Heart left ventricle (tissue), 16 donors: Measurements from ENCODE around the gene CRADD. TPM values are rescaled to one million over a fixed set of nuclear protein-coding genes. Genes with fewer than 3 reads are reported as not detected.
"Not testable (repeated sequence)": the region's sequence is repeated elsewhere in the genome, so short reads cannot be mapped to it uniquely, and the experiment has no call there.

Experiments used
- ATAC-seq, 4 donors: fragments of 200-7000 bp; cut with Tn5 transposase; one replicate each; pipeline ENCODE4 v1.9.1; 2020 to 2022; ENCODE audit warnings: moderate library complexity in 4 of 4, mild to moderate bottlenecking in 3 of 4, moderate number of reproducible peaks in 1 of 4
- DNase-seq, 5 donors: peaks; one replicate each; pipeline ENCODE4 v3.0.0-alpha.2; 2020
- H3K27ac ChIP-seq, 12 donors: fragments of 200-600 bp; sonication (generic) in 4 of 12; one replicate each; pipeline versions ENCODE4 v1.5.0 to v1.8.0; 2016 to 2022; ENCODE audit warnings: mild to moderate bottlenecking in 2 of 12
- H3K27me3 ChIP-seq, 9 donors: fragments of 200-600 bp; sonication (generic) in 2 of 9; one replicate each; pipeline versions ENCODE4 v1.5.1 to v1.8.0; 2016 to 2022; ENCODE audit warnings: mild to moderate bottlenecking in 3 of 9
- H3K36me3 ChIP-seq, 9 donors: fragments of 200-600 bp; sonication (generic) in 2 of 9; one replicate each; pipeline versions ENCODE4 v1.5.0 to v1.8.0; 2018 to 2022; ENCODE audit warnings: mild to moderate bottlenecking in 2 of 9
- H3K4me1 ChIP-seq, 12 donors: fragments of 200-600 bp; sonication (generic) in 4 of 12; one replicate each; pipeline versions ENCODE4 v1.5.0 to v1.8.0; 2016 to 2022; ENCODE audit warnings: mild to moderate bottlenecking in 3 of 12
- H3K4me3 ChIP-seq, 12 donors: fragments of 200-600 bp; sonication (generic) in 4 of 12; one replicate each; pipeline versions ENCODE4 v1.5.0 to v1.8.0; 2017 to 2022; ENCODE audit warnings: mild to moderate bottlenecking in 9 of 12, moderate library complexity in 4 of 12
- H3K9me3 ChIP-seq, 12 donors: fragments of 200-600 bp; sonication (generic) in 4 of 12; one replicate each; pipeline versions ENCODE4 v1.5.0 to v1.8.0; 2016 to 2022; ENCODE audit warnings: mild to moderate bottlenecking in 1 of 12
- CTCF ChIP-seq, 12 donors: fragments of 200-600 bp; sonication (generic) in 4 of 12; IDR thresholded peaks; one replicate each; pipeline versions ENCODE4 v1.5.0 to v1.8.0; 2018 to 2022; ENCODE audit warnings: antibody characterized with exemption in 12 of 12, mild to moderate bottlenecking in 5 of 12
- POLR2A ChIP-seq, 2 donors: fragments of 450-650 bp; IDR thresholded peaks; one replicate each; pipeline ENCODE4 v1.6.1; 2017; ENCODE audit warnings: antibody characterized with exemption in 2 of 2, mild to moderate bottlenecking in 2 of 2, moderate library complexity in 2 of 2
- WGBS, 4 donors: extraction: QIAGEN DNeasy Blood & Tissue Kit in 2 of 4; methylation state at CpG; one replicate each; pipeline versions ENCODE4 v1.1.5 to v1.1.7; 2013 to 2018; 5-methylcytosine and 5-hydroxymethylcytosine counted together
- intact Hi-C, 10 donors: fragments of 100-400 bp; cut with DNase I; formaldehyde crosslinking; loops; one replicate each; pipeline versions ENCODE4 v1.11.1 to v1.14.2; 2022
- polyA plus RNA-seq, 2 donors: library from polyadenylated mRNA; stranded (reverse); fragments of 200-250 nt; gene quantifications; one replicate each; pipeline ENCODE4 v1.2.3, GENCODE V29; 2013
- total RNA-seq, 9 donors: library from RNA; depleted of rRNA in 2 of 9; stranded (reverse); fragments of >200 nt in 2 of 9; fragmentation: NEBNext Ultra II Directional in 3 of 9; extraction: Animal tissue kit (Norgen Biotek cat#: 25700) in 3 of 9; gene quantifications; one replicate each; pipeline versions ENCODE4 v1.1.0 to v1.2.4, GENCODE V29; 2016 to 2023
- donor health status: ischemic (EF 13 %, LVEDD 7.1; RV severe dilation, severe dysfunction).
- donor health status: healthy with polysubstance abuse.
- donor health status: DM: no; HTN: yes; CAD: no.
- donor health status: DM: no; HTN: no; CAD: no.
- donor health status: ischemic (EF 25% LVEDD 6.9; RV normal size, moderate dysfunction).
- donor health status: ischemic (EF 25% LVEDD 5.7; RV mildly dilated, moderate dysfunction).
- donor health status: healthy.
- donor health status: DM: yes; HTN: yes; CAD: no.
- donor health status: ischemic (EF 35%, LVEDD 5.7; RV mildly dilated, moderate dysfunction).
- donor health status: nonischemic (EF 11% LVEDD 7.7; RV severe dilation, severe dysfunction).
- donor health status: DM: yes; HTN: yes; CAD: no.
- donor health status: PGD.
- donor health status: ischemic (EF 29% LVEDD 5.4; RV normal size, mild dysfunction).
- donor health status: nonischemic (EF 23%, LVEDD 6.1; RV moderate dilation, normal function).

The CRADD gene
- total and polyA plus RNA-seq, 11 donors: 11.0 to 100 (median 44.5) TPM

- DNase-seq: no peak
- no peak for ATAC-seq
- peaks cover 0 to 61% (median 22%) of the 10 kb centered on the region in 12 donors for H3K4me1 ChIP-seq
- H3K9me3 ChIP-seq: peaks cover 0 to 28% (median 14%) of the 10 kb centered on the region in 12 donors
- 94 to 99% (median 98%) methylated on average over 2 of the region's 2 CpGs for WGBS, 4 donors
- TF ChIP-seq POLR2A (IDR thresholded peaks at IDR 0.05) (no peak), CTCF (IDR thresholded peaks at IDR 0.05) (no peak)
- no peak overlapping the region for H3K4me3 ChIP-seq
- H3K27ac ChIP-seq: no peak overlapping the region
- no peaks in the 10 kb centered on the region for H3K36me3 ChIP-seq
- H3K27me3 ChIP-seq: no peaks in the 10 kb centered on the region
- intact Hi-C loops: no loop called here
Observed at GRCh38 chr12:93708952-93709351, 31.8 kb downstream of the CRADD start.

- H3K4me1 ChIP-seq: peaks cover 0 to 61% (median 22%) of the 10 kb centered on the region in 12 donors
- WGBS, 4 donors: 96 to 99% (median 97%) methylated on average over 4 of the region's 4 CpGs
- no peak for ATAC-seq
Observed at GRCh38 chr12:93709386-93709785, 32.2 kb downstream of the CRADD start.

GRCh38 chr12:93710574-93710926, 33.4 kb downstream of the CRADD start:
- Histone ChIP-seq H3K4me1 (peaks cover 0 to 58% (median 24%) of the 10 kb centered on the region in 12 donors), H3K36me3 (no peaks in the 10 kb centered on the region), H3K4me3 (no peak overlapping the region), H3K27me3 (no peaks in the 10 kb centered on the region), H3K9me3 (peaks cover 0 to 28% (median 14%) of the 10 kb centered on the region in 12 donors), H3K27ac (peak overlapping the region in 1 of 12 donors; percentile 73)
- TF ChIP-seq CTCF (IDR thresholded peaks at IDR 0.05): no peak
- TF ChIP-seq POLR2A (IDR thresholded peaks at IDR 0.05): no peak
- no peak for ATAC-seq
- intact Hi-C loops: no loop called here
- 97 to 100% (median 99%) methylated on average over 2 of the region's 2 CpGs for WGBS, 4 donors
- no peak for DNase-seq

More at GRCh38 chr12:93709386-93709785, 32.2 kb downstream of the CRADD start:
- H3K9me3 ChIP-seq: peaks cover 0 to 28% (median 14%) of the 10 kb centered on the region in 12 donors
- no peaks in the 10 kb centered on the region for H3K27me3 ChIP-seq
- no peak overlapping the region for H3K27ac ChIP-seq
- intact Hi-C loops: no loop called here
- no peak overlapping the region for H3K4me3 ChIP-seq
- TF ChIP-seq CTCF (IDR thresholded peaks at IDR 0.05) (no peak), POLR2A (IDR thresholded peaks at IDR 0.05) (no peak)
- H3K36me3 ChIP-seq: no peaks in the 10 kb centered on the region
- DNase-seq: no peak

GRCh38 chr12:93711502-93711901, 34.3 kb downstream of the CRADD start:
- H3K27me3 ChIP-seq, intact Hi-C loops, H3K36me3 ChIP-seq, H3K4me3 ChIP-seq, DNase-seq: not testable (repeated sequence)
- peak in 1 of 4 donors; percentile 18 for ATAC-seq
- H3K4me1 ChIP-seq: peaks cover 0 to 48% (median 18%) of the 10 kb centered on the region in 12 donors
- H3K9me3 ChIP-seq: peaks cover 0 to 28% (median 14%) of the 10 kb centered on the region in 12 donors
- 95 to 100% (median 98%) methylated on average over 1 of the region's 1 CpG for WGBS, 4 donors
- H3K27ac ChIP-seq: peak overlapping the region in 4 of 12 donors; percentile 17 to 79 (median 70)

GRCh38 chr12:93712200-93712599, 35.0 kb downstream of the CRADD start:
- TF ChIP-seq CTCF (IDR thresholded peaks at IDR 0.05) (no peak), POLR2A (IDR thresholded peaks at IDR 0.05) (no peak)
- no peaks in the 10 kb centered on the region for H3K27me3 ChIP-seq
- intact Hi-C loops: no loop called here
- peak overlapping the region in 9 of 12 donors; percentile 64 to 83 (median 69) for H3K27ac ChIP-seq
- H3K4me3 ChIP-seq: no peak overlapping the region
- no peak for DNase-seq
- peaks cover 0 to 28% (median 14%) of the 10 kb centered on the region in 12 donors for H3K9me3 ChIP-seq
- ATAC-seq: no peak
- peaks cover 0 to 41% (median 12%) of the 10 kb centered on the region in 12 donors for H3K4me1 ChIP-seq
- H3K36me3 ChIP-seq: no peaks in the 10 kb centered on the region
- WGBS, 4 donors: 78 to 87% (median 80%) methylated on average over 3 of the region's 3 CpGs
